NT2/D1 (cell line): ENCODE results near the gene CARD9.

Experiments
- YY1 ChIP-seq: IDR thresholded peaks from 2 replicates; pipeline ENCODE4 v1.6.1; 2011; ENCODE audit not compliant: insufficient read length, insufficient read depth
- ZNF274 ChIP-seq: IDR thresholded peaks from 2 replicates; pipeline ENCODE4 v1.6.1; 2011; ENCODE audit warnings: mild to moderate bottlenecking, low read depth, low read length

- TF ChIP-seq ZNF274 (no peak), YY1 (no peak)
These were observed 6.9 kb upstream of the CARD9 start for GRCh38 chr9:136380381-136380780.
